Heart right ventricle (tissue), 16 donors: ENCODE data around the gene FGR. TPM values are rescaled to one million over a fixed set of nuclear protein-coding genes. Genes with fewer than 3 reads are reported as not detected.

Experiments
- ATAC-seq, 8 donors: fragments of 200-7000 bp; cut with Tn5 transposase; one replicate each; pipeline ENCODE4 v1.9.1; 2020; ENCODE audit warnings: mild to moderate bottlenecking in 8 of 8, moderate library complexity in 8 of 8, moderate number of reproducible peaks in 1 of 8
- DNase-seq, 2 donors: peaks; one replicate each; pipeline ENCODE4 v3.0.0-alpha.2; 2020
- H3K27ac ChIP-seq, 10 donors: fragments of 200-600 bp; sonication (generic) in 2 of 10; one replicate each; pipeline versions ENCODE4 v1.5.0 to v1.8.0; 2020 to 2022; ENCODE audit warnings: mild to moderate bottlenecking in 3 of 10
- H3K27me3 ChIP-seq, 7 donors: fragments of 200-600 bp; one replicate each; pipeline ENCODE4 v1.8.0; 2021 to 2022; ENCODE audit warnings: mild to moderate bottlenecking in 2 of 7
- H3K36me3 ChIP-seq, 9 donors: fragments of 200-600 bp; sonication (generic) in 1 of 9; one replicate each; pipeline versions ENCODE4 v1.5.0 to v1.8.0; 2020 to 2022; ENCODE audit warnings: mild to moderate bottlenecking in 2 of 9
- H3K4me1 ChIP-seq, 9 donors: fragments of 200-600 bp; sonication (generic) in 1 of 9; one replicate each; pipeline versions ENCODE4 v1.5.0 to v1.8.0; 2020 to 2022; ENCODE audit warnings: mild to moderate bottlenecking in 4 of 9
- H3K4me3 ChIP-seq, 10 donors: fragments of 200-600 bp; sonication (generic) in 2 of 10; one replicate each; pipeline versions ENCODE4 v1.5.0 to v1.8.0; 2020 to 2022; ENCODE audit warnings: mild to moderate bottlenecking in 7 of 10, moderate library complexity in 2 of 10
- H3K9me3 ChIP-seq, 11 donors: fragments of 200-600 bp in 10 of 11; sonication (generic) in 2 of 11; one replicate each; pipeline versions ENCODE4 v1.5.0 to v1.8.0; 2013 to 2022; ENCODE audit warnings: mild to moderate bottlenecking in 2 of 11, control low read depth in 1 of 11, moderate library complexity in 1 of 11
- CTCF ChIP-seq, 9 donors: fragments of 200-600 bp; sonication (generic) in 2 of 9; IDR thresholded peaks; one replicate each; pipeline versions ENCODE4 v1.5.0 to v1.8.0; 2021 to 2022; ENCODE audit warnings: antibody characterized with exemption in 9 of 9, mild to moderate bottlenecking in 5 of 9, moderate library complexity in 1 of 9
- WGBS, 2 donors: extraction: QIAGEN DNeasy Blood & Tissue Kit; methylation state at CpG; one replicate each; pipeline ENCODE4 v1.1.7; 2013; ENCODE audit warnings: inconsistent platforms in 1 of 2; 5-methylcytosine and 5-hydroxymethylcytosine counted together
- intact Hi-C, 10 donors: fragments of 100-400 bp; cut with DNase I; formaldehyde crosslinking; loops; one replicate each; pipeline versions ENCODE4 v1.11.1 to v1.14.2; 2022
- polyA plus RNA-seq, 2 donors: library from polyadenylated mRNA; stranded (reverse); fragments of 200-250 nt; gene quantifications; one replicate each; pipeline ENCODE4 v1.2.3, GENCODE V29; 2013
- total RNA-seq, 10 donors: library from RNA; stranded (reverse); fragmentation: NEBNext Ultra II Directional in 3 of 10; extraction: Animal tissue kit (Norgen Biotek cat#: 25700) in 3 of 10; gene quantifications; one replicate each; pipeline versions ENCODE4 v1.2.1 to v1.2.4, GENCODE V29; 2021 to 2023
- donor health status: Arrhythmogenic right ventricular cardiomyopathy.
- donor health status: ischemic (EF 13 %, LVEDD 7.1; RV severe dilation, severe dysfunction).
- donor health status: healthy with polysubstance abuse.
- donor health status: DM: no; HTN: yes; CAD: no.
- donor health status: DM: no; HTN: no; CAD: no.
- donor health status: ischemic (EF 25% LVEDD 6.9; RV normal size, moderate dysfunction).
- donor health status: ischemic (EF 25% LVEDD 5.7; RV mildly dilated, moderate dysfunction).
- donor health status: healthy.
- donor health status: DM: yes; HTN: yes; CAD: no.
- donor health status: Ischemic cardiomyopathy.
- donor health status: ischemic (EF 35%, LVEDD 5.7; RV mildly dilated, moderate dysfunction).
- donor health status: nonischemic (EF 11% LVEDD 7.7; RV severe dilation, severe dysfunction).
- donor health status: DM: yes; HTN: yes; CAD: no.
- donor health status: PGD.
- donor health status: ischemic (EF 29% LVEDD 5.4; RV normal size, mild dysfunction).
- donor health status: nonischemic (EF 23%, LVEDD 6.1; RV moderate dilation, normal function).

Gene FGR
- total and polyA plus RNA-seq, 12 donors, result 1.4 to 11.0 (median 3.2) TPM

GRCh38 chr1:27616441-27616840 lies 18.5 kb downstream of the FGR start:
- no peaks in the 10 kb centered on the region for H3K9me3 ChIP-seq
- intact Hi-C loops, result loop anchor here in 1 of 10 donors (10.0 kb wide), 1 partner anchor 322 kb away; no protein-coding TSS in a partner anchor
- TF ChIP-seq CTCF (IDR thresholded peaks at IDR 0.05), result peak in 3 of 9 donors; percentile 3 to 14 (median 13)
- peaks cover 0 to 68% (median 0%) of the 10 kb centered on the region in 9 donors for H3K36me3 ChIP-seq
- no peak overlapping the region for H3K4me3 ChIP-seq
- WGBS, 2 donors, result 93 to 97% methylated on average over 2 of the region's 2 CpGs
- H3K4me1 ChIP-seq, result peaks cover 0 to 54% (median 7%) of the 10 kb centered on the region in 9 donors
- no peaks in the 10 kb centered on the region for H3K27me3 ChIP-seq
- DNase-seq (no peak), ATAC-seq (no peak)
- peak overlapping the region in 1 of 10 donors; percentile 31 for H3K27ac ChIP-seq

GRCh38 chr1:27615346-27616192 lies 19.4 kb downstream of the FGR start:
- TF ChIP-seq CTCF (IDR thresholded peaks at IDR 0.05), result no peak
- Histone ChIP-seq H3K9me3 (no peaks in the 10 kb centered on the region), H3K27ac (peak overlapping the region in 1 of 10 donors; percentile 31), H3K36me3 (peaks cover 0 to 68% (median 0%) of the 10 kb centered on the region in 9 donors), H3K27me3 (no peaks in the 10 kb centered on the region), H3K4me1 (peaks cover 0 to 46% (median 4%) of the 10 kb centered on the region in 9 donors), H3K4me3 (no peak overlapping the region)
- ATAC-seq (peak in 2 of 8 donors; percentile 19 to 29), DNase-seq (no peak)
- intact Hi-C loops, result loop anchor here in 1 of 10 donors (10.0 kb wide), 1 partner anchor 321 kb away; no protein-coding TSS in a partner anchor
- WGBS, 2 donors, result 76 to 78% methylated on average over 41 of the region's 41 CpGs

- Histone ChIP-seq H3K36me3 (peaks cover 0 to 62% (median 0%) of the 10 kb centered on the region in 9 donors), H3K4me3 (no peak overlapping the region), H3K27ac (no peak overlapping the region), H3K27me3 (no peaks in the 10 kb centered on the region), H3K4me1 (peaks cover 0 to 45% (median 4%) of the 10 kb centered on the region in 9 donors), H3K9me3 (no peaks in the 10 kb centered on the region)
- intact Hi-C loops, result loop anchor here in 1 of 10 donors (10.0 kb wide), 1 partner anchor 320 kb away; no protein-coding TSS in a partner anchor
- no peak for TF ChIP-seq CTCF (IDR thresholded peaks at IDR 0.05)
- DNase-seq (no peak), ATAC-seq (no peak)
- WGBS, 2 donors, result 21 to 24% methylated on average over 26 of the region's 26 CpGs
Observed at GRCh38 chr1:27614625-27615344, 20.2 kb downstream of the FGR start.

GRCh38 chr1:27614043-27614624 lies 20.9 kb downstream of the FGR start:
- Histone ChIP-seq H3K27ac (no peak overlapping the region), H3K4me1 (peaks cover 0 to 46% (median 4%) of the 10 kb centered on the region in 9 donors), H3K4me3 (no peak overlapping the region), H3K9me3 (no peaks in the 10 kb centered on the region), H3K27me3 (no peaks in the 10 kb centered on the region), H3K36me3 (peaks cover 0 to 57% (median 0%) of the 10 kb centered on the region in 9 donors)
- ATAC-seq (no peak), DNase-seq (no peak)
- TF ChIP-seq CTCF (IDR thresholded peaks at IDR 0.05), result no peak
- intact Hi-C loops, result loop anchor here in 1 of 10 donors (10.0 kb wide), 1 partner anchor 319 kb away; no protein-coding TSS in a partner anchor
- 82 to 85% methylated on average over 16 of the region's 16 CpGs for WGBS, 2 donors
